ENCODE results near the gene ASPG.

The ASPG gene

GRCh38 chr14:104051092-104051813 lies 34.2 kb upstream of the ASPG start:
- Histone ChIP-seq H3K27me3 (ENCODE audit: control insufficient read depth, insufficient read depth, low read length) (no peaks in the 10 kb centered on the region), H3K4me1 (ENCODE audit: control insufficient read depth, insufficient read depth, low read length) (no peaks in the 10 kb centered on the region), H3K9ac (ENCODE audit: low read depth, low read length) (no peak overlapping the region), H3K9me3 (ENCODE audit: control insufficient read depth, insufficient read depth, low read length) (no peaks in the 10 kb centered on the region), H3K4me3 (ENCODE audit: low read depth, low read length) (no peak overlapping the region), H3K36me3 (ENCODE audit: control insufficient read depth, insufficient read depth, low read length) (no peaks in the 10 kb centered on the region)

GRCh38 chr14:104054222-104054905 lies 31.1 kb upstream of the ASPG start:
- no peaks in the 10 kb centered on the region for H3K9me3 ChIP-seq (ENCODE audit: control insufficient read depth, insufficient read depth, low read length)
- H3K9ac ChIP-seq (ENCODE audit: low read depth, low read length), result no peak overlapping the region
- H3K36me3 ChIP-seq (ENCODE audit: control insufficient read depth, insufficient read depth, low read length), result no peaks in the 10 kb centered on the region
- H3K4me1 ChIP-seq (ENCODE audit: control insufficient read depth, insufficient read depth, low read length), result no peaks in the 10 kb centered on the region
- no peaks in the 10 kb centered on the region for H3K27me3 ChIP-seq (ENCODE audit: control insufficient read depth, insufficient read depth, low read length)
- H3K4me3 ChIP-seq (ENCODE audit: low read depth, low read length), result no peak overlapping the region

GRCh38 chr14:104062281-104062680 lies 23.2 kb upstream of the ASPG start:
- no peaks in the 10 kb centered on the region for H3K27me3 ChIP-seq (ENCODE audit: control insufficient read depth, insufficient read depth, low read length)
- H3K4me1 ChIP-seq (ENCODE audit: control insufficient read depth, insufficient read depth, low read length), result no peaks in the 10 kb centered on the region
- peaks cover 8% of the 10 kb centered on the region for H3K9me3 ChIP-seq (ENCODE audit: control insufficient read depth, insufficient read depth, low read length)
- no peaks in the 10 kb centered on the region for H3K36me3 ChIP-seq (ENCODE audit: control insufficient read depth, insufficient read depth, low read length)
- no peak overlapping the region for H3K4me3 ChIP-seq (ENCODE audit: low read depth, low read length)
- H3K9ac ChIP-seq (ENCODE audit: low read depth, low read length), result no peak overlapping the region

GRCh38 chr14:104064003-104064402 lies 21.5 kb upstream of the ASPG start:
- Histone ChIP-seq H3K9ac (ENCODE audit: low read depth, low read length) (no peak overlapping the region), H3K27me3 (ENCODE audit: control insufficient read depth, insufficient read depth, low read length) (no peaks in the 10 kb centered on the region), H3K4me1 (ENCODE audit: control insufficient read depth, insufficient read depth, low read length) (no peaks in the 10 kb centered on the region), H3K36me3 (ENCODE audit: control insufficient read depth, insufficient read depth, low read length) (no peaks in the 10 kb centered on the region), H3K4me3 (ENCODE audit: low read depth, low read length) (no peak overlapping the region), H3K9me3 (ENCODE audit: control insufficient read depth, insufficient read depth, low read length) (peaks cover 8% of the 10 kb centered on the region)

GRCh38 chr14:104066279-104066678 lies 19.2 kb upstream of the ASPG start:
- Histone ChIP-seq H3K9ac (ENCODE audit: low read depth, low read length) (no peak overlapping the region), H3K27me3 (ENCODE audit: control insufficient read depth, insufficient read depth, low read length) (no peaks in the 10 kb centered on the region), H3K4me3 (ENCODE audit: low read depth, low read length) (no peak overlapping the region), H3K4me1 (ENCODE audit: control insufficient read depth, insufficient read depth, low read length) (no peaks in the 10 kb centered on the region), H3K36me3 (ENCODE audit: control insufficient read depth, insufficient read depth, low read length) (no peaks in the 10 kb centered on the region), H3K9me3 (ENCODE audit: control insufficient read depth, insufficient read depth, low read length) (peaks cover 8% of the 10 kb centered on the region)

GRCh38 chr14:104066719-104067295 lies 18.7 kb upstream of the ASPG start:
- H3K27me3 ChIP-seq (ENCODE audit: control insufficient read depth, insufficient read depth, low read length), result no peaks in the 10 kb centered on the region
- H3K4me1 ChIP-seq (ENCODE audit: control insufficient read depth, insufficient read depth, low read length), result no peaks in the 10 kb centered on the region
- H3K9me3 ChIP-seq (ENCODE audit: control insufficient read depth, insufficient read depth, low read length), result peaks cover 8% of the 10 kb centered on the region
- H3K9ac ChIP-seq (ENCODE audit: low read depth, low read length), result no peak overlapping the region
- H3K4me3 ChIP-seq (ENCODE audit: low read depth, low read length), result no peak overlapping the region
- no peaks in the 10 kb centered on the region for H3K36me3 ChIP-seq (ENCODE audit: control insufficient read depth, insufficient read depth, low read length)

GRCh38 chr14:104069541-104069940 lies 16.0 kb upstream of the ASPG start:
- H3K4me1 ChIP-seq (ENCODE audit: control insufficient read depth, insufficient read depth, low read length), result no peaks in the 10 kb centered on the region
- peaks cover 8% of the 10 kb centered on the region for H3K9me3 ChIP-seq (ENCODE audit: control insufficient read depth, insufficient read depth, low read length)
- no peaks in the 10 kb centered on the region for H3K36me3 ChIP-seq (ENCODE audit: control insufficient read depth, insufficient read depth, low read length)
- no peak overlapping the region for H3K9ac ChIP-seq (ENCODE audit: low read depth, low read length)
- no peak overlapping the region for H3K4me3 ChIP-seq (ENCODE audit: low read depth, low read length)
- no peaks in the 10 kb centered on the region for H3K27me3 ChIP-seq (ENCODE audit: control insufficient read depth, insufficient read depth, low read length)

- Histone ChIP-seq H3K4me1 (ENCODE audit: control insufficient read depth, insufficient read depth, low read length) (no peaks in the 10 kb centered on the region), H3K4me3 (ENCODE audit: low read depth, low read length) (no peak overlapping the region), H3K36me3 (ENCODE audit: control insufficient read depth, insufficient read depth, low read length) (no peaks in the 10 kb centered on the region)
Observed at GRCh38 chr14:104072586-104072985, 12.9 kb upstream of the ASPG start.

GRCh38 chr14:104073764-104074163 lies 11.7 kb upstream of the ASPG start:
- Histone ChIP-seq H3K4me3 (ENCODE audit: low read depth, low read length) (no peak overlapping the region), H3K9me3 (ENCODE audit: control insufficient read depth, insufficient read depth, low read length) (no peaks in the 10 kb centered on the region), H3K36me3 (ENCODE audit: control insufficient read depth, insufficient read depth, low read length) (no peaks in the 10 kb centered on the region), H3K27me3 (ENCODE audit: control insufficient read depth, insufficient read depth, low read length) (no peaks in the 10 kb centered on the region), H3K4me1 (ENCODE audit: control insufficient read depth, insufficient read depth, low read length) (no peaks in the 10 kb centered on the region), H3K9ac (ENCODE audit: low read depth, low read length) (no peak overlapping the region)

More at GRCh38 chr14:104072586-104072985, 12.9 kb upstream of the ASPG start:
- Histone ChIP-seq H3K9ac (ENCODE audit: low read depth, low read length) (no peak overlapping the region), H3K9me3 (ENCODE audit: control insufficient read depth, insufficient read depth, low read length) (no peaks in the 10 kb centered on the region), H3K27me3 (ENCODE audit: control insufficient read depth, insufficient read depth, low read length) (no peaks in the 10 kb centered on the region)

GRCh38 chr14:104075530-104076151 lies 9.9 kb upstream of the ASPG start:
- Histone ChIP-seq H3K9ac (ENCODE audit: low read depth, low read length) (no peak overlapping the region), H3K4me3 (ENCODE audit: low read depth, low read length) (no peak overlapping the region), H3K4me1 (ENCODE audit: control insufficient read depth, insufficient read depth, low read length) (no peaks in the 10 kb centered on the region), H3K36me3 (ENCODE audit: control insufficient read depth, insufficient read depth, low read length) (no peaks in the 10 kb centered on the region), H3K9me3 (ENCODE audit: control insufficient read depth, insufficient read depth, low read length) (no peaks in the 10 kb centered on the region), H3K27me3 (ENCODE audit: control insufficient read depth, insufficient read depth, low read length) (no peaks in the 10 kb centered on the region)

GRCh38 chr14:104076743-104077142 lies 8.8 kb upstream of the ASPG start:
- H3K9ac ChIP-seq (ENCODE audit: low read depth, low read length), result no peak overlapping the region
- no peaks in the 10 kb centered on the region for H3K27me3 ChIP-seq (ENCODE audit: control insufficient read depth, insufficient read depth, low read length)
- no peaks in the 10 kb centered on the region for H3K9me3 ChIP-seq (ENCODE audit: control insufficient read depth, insufficient read depth, low read length)
- no peak overlapping the region for H3K4me3 ChIP-seq (ENCODE audit: low read depth, low read length)
- no peaks in the 10 kb centered on the region for H3K36me3 ChIP-seq (ENCODE audit: control insufficient read depth, insufficient read depth, low read length)
- H3K4me1 ChIP-seq (ENCODE audit: control insufficient read depth, insufficient read depth, low read length), result no peaks in the 10 kb centered on the region
